ENCODE measurements around the gene PRTG.
"Not testable (repeated sequence)": the region's sequence is repeated elsewhere in the genome, so short reads cannot be mapped to it uniquely, and the experiment has no call there.

PRTG gene

GRCh38 chr15:55619783-55620182, 123.2 kb downstream of the PRTG start:
- Histone ChIP-seq H3K4me1 (ENCODE audit: control insufficient read depth in 5 of 5, insufficient read depth in 5 of 5, low read length in 5 of 5) (no peaks in the 10 kb centered on the region), H3K36me3 (ENCODE audit: control insufficient read depth in 5 of 5, insufficient read depth in 5 of 5, low read length in 5 of 5) (peaks cover 0 to 2% (median 0%) of the 10 kb centered on the region in 5 donors), H3K9ac (ENCODE audit: low read length in 5 of 5) (no peak overlapping the region), H3K9me3 (ENCODE audit: control insufficient read depth in 5 of 5, low read length in 5 of 5) (no peaks in the 10 kb centered on the region), H3K4me3 (ENCODE audit: low read depth in 1 of 5, low read length in 5 of 5) (no peak overlapping the region), H3K27me3 (ENCODE audit: control insufficient read depth in 5 of 5, insufficient read depth in 4 of 5, low read length in 5 of 5) (no peaks in the 10 kb centered on the region), H3K27ac (ENCODE audit: low read depth, low read length) (no peak overlapping the region)

GRCh38 chr15:55618387-55618786, 124.6 kb downstream of the PRTG start:
- Histone ChIP-seq H3K27me3 (ENCODE audit: control insufficient read depth in 5 of 5, insufficient read depth in 4 of 5, low read length in 5 of 5) (no peaks in the 10 kb centered on the region), H3K9me3 (ENCODE audit: control insufficient read depth in 5 of 5, low read length in 5 of 5) (no peaks in the 10 kb centered on the region), H3K27ac (ENCODE audit: low read depth, low read length) (no peak overlapping the region), H3K9ac (ENCODE audit: low read length in 5 of 5) (no peak overlapping the region), H3K4me3 (ENCODE audit: low read depth in 1 of 5, low read length in 5 of 5) (no peak overlapping the region), H3K4me1 (ENCODE audit: control insufficient read depth in 5 of 5, insufficient read depth in 5 of 5, low read length in 5 of 5) (no peaks in the 10 kb centered on the region), H3K36me3 (ENCODE audit: control insufficient read depth in 5 of 5, insufficient read depth in 5 of 5, low read length in 5 of 5) (peaks cover 0 to 2% (median 0%) of the 10 kb centered on the region in 5 donors)

- H3K4me1 ChIP-seq (ENCODE audit: control insufficient read depth in 5 of 5, insufficient read depth in 5 of 5, low read length in 5 of 5), result no peaks in the 10 kb centered on the region
- H3K27me3 ChIP-seq (ENCODE audit: control insufficient read depth in 5 of 5, insufficient read depth in 4 of 5, low read length in 5 of 5), result no peaks in the 10 kb centered on the region
- peaks cover 0 to 2% (median 0%) of the 10 kb centered on the region in 5 donors for H3K36me3 ChIP-seq (ENCODE audit: control insufficient read depth in 5 of 5, insufficient read depth in 5 of 5, low read length in 5 of 5)
- H3K9ac ChIP-seq (ENCODE audit: low read length in 5 of 5), result no peak overlapping the region
- H3K4me3 ChIP-seq (ENCODE audit: low read depth in 1 of 5, low read length in 5 of 5), result no peak overlapping the region
- H3K9me3 ChIP-seq (ENCODE audit: control insufficient read depth in 5 of 5, low read length in 5 of 5), result no peaks in the 10 kb centered on the region
- no peak overlapping the region for H3K27ac ChIP-seq (ENCODE audit: low read depth, low read length)
Measured at GRCh38 chr15:55615445-55615844, 127.5 kb downstream of the PRTG start.

GRCh38 chr15:55613727-55614126, 129.2 kb downstream of the PRTG start:
- no peak overlapping the region for H3K27ac ChIP-seq (ENCODE audit: low read depth, low read length)
- H3K36me3 ChIP-seq (ENCODE audit: control insufficient read depth in 5 of 5, insufficient read depth in 5 of 5, low read length in 5 of 5), result no peaks in the 10 kb centered on the region
- no peaks in the 10 kb centered on the region for H3K4me1 ChIP-seq (ENCODE audit: control insufficient read depth in 5 of 5, insufficient read depth in 5 of 5, low read length in 5 of 5)
- no peak overlapping the region for H3K4me3 ChIP-seq (ENCODE audit: low read depth in 1 of 5, low read length in 5 of 5)
- H3K9me3 ChIP-seq (ENCODE audit: control insufficient read depth in 5 of 5, low read length in 5 of 5), result no peaks in the 10 kb centered on the region
- H3K9ac ChIP-seq (ENCODE audit: low read length in 5 of 5), result no peak overlapping the region
- H3K27me3 ChIP-seq (ENCODE audit: control insufficient read depth in 5 of 5, insufficient read depth in 4 of 5, low read length in 5 of 5), result no peaks in the 10 kb centered on the region

- Histone ChIP-seq H3K9me3 (ENCODE audit: control insufficient read depth in 5 of 5, low read length in 5 of 5) (peaks cover 0 to 7% (median 0%) of the 10 kb centered on the region in 5 donors), H3K36me3 (ENCODE audit: control insufficient read depth in 5 of 5, insufficient read depth in 5 of 5, low read length in 5 of 5) (no peaks in the 10 kb centered on the region), H3K27me3 (ENCODE audit: control insufficient read depth in 5 of 5, insufficient read depth in 4 of 5, low read length in 5 of 5) (no peaks in the 10 kb centered on the region), H3K4me1 (ENCODE audit: control insufficient read depth in 5 of 5, insufficient read depth in 5 of 5, low read length in 5 of 5) (no peaks in the 10 kb centered on the region), H3K27ac (ENCODE audit: low read depth, low read length) (no peak overlapping the region), H3K9ac (ENCODE audit: low read length in 5 of 5) (no peak overlapping the region), H3K4me3 (ENCODE audit: low read depth in 1 of 5, low read length in 5 of 5) (no peak overlapping the region)
Measured at GRCh38 chr15:55606214-55606613, 136.7 kb downstream of the PRTG start.

- H3K27ac ChIP-seq (ENCODE audit: low read depth, low read length), result no peak overlapping the region
Measured at GRCh38 chr15:55601374-55601773, 141.6 kb downstream of the PRTG start.

GRCh38 chr15:55599439-55599838, 143.5 kb downstream of the PRTG start:
- no peaks in the 10 kb centered on the region for H3K27me3 ChIP-seq (ENCODE audit: control insufficient read depth in 5 of 5, insufficient read depth in 4 of 5, low read length in 5 of 5)
- H3K4me3 ChIP-seq (ENCODE audit: low read depth in 1 of 5, low read length in 5 of 5), result no peak overlapping the region
- no peak overlapping the region for H3K9ac ChIP-seq (ENCODE audit: low read length in 5 of 5)
- no peaks in the 10 kb centered on the region for H3K9me3 ChIP-seq (ENCODE audit: control insufficient read depth in 5 of 5, low read length in 5 of 5)
- H3K27ac ChIP-seq (ENCODE audit: low read depth, low read length), result no peak overlapping the region
- H3K4me1 ChIP-seq (ENCODE audit: control insufficient read depth in 5 of 5, insufficient read depth in 5 of 5, low read length in 5 of 5), result no peaks in the 10 kb centered on the region
- no peaks in the 10 kb centered on the region for H3K36me3 ChIP-seq (ENCODE audit: control insufficient read depth in 5 of 5, insufficient read depth in 5 of 5, low read length in 5 of 5)

More at GRCh38 chr15:55601374-55601773, 141.6 kb downstream of the PRTG start:
- H3K9ac ChIP-seq (ENCODE audit: low read length in 5 of 5), result no peak overlapping the region
- no peaks in the 10 kb centered on the region for H3K4me1 ChIP-seq (ENCODE audit: control insufficient read depth in 5 of 5, insufficient read depth in 5 of 5, low read length in 5 of 5)
- H3K27me3 ChIP-seq (ENCODE audit: control insufficient read depth in 5 of 5, insufficient read depth in 4 of 5, low read length in 5 of 5), result no peaks in the 10 kb centered on the region
- H3K9me3 ChIP-seq (ENCODE audit: control insufficient read depth in 5 of 5, low read length in 5 of 5), result peaks cover 0 to 2% (median 0%) of the 10 kb centered on the region in 5 donors
- no peaks in the 10 kb centered on the region for H3K36me3 ChIP-seq (ENCODE audit: control insufficient read depth in 5 of 5, insufficient read depth in 5 of 5, low read length in 5 of 5)
- H3K4me3 ChIP-seq (ENCODE audit: low read depth in 1 of 5, low read length in 5 of 5), result no peak overlapping the region

- not testable (repeated sequence) for H3K9ac ChIP-seq (ENCODE audit: low read length in 5 of 5)
Measured at GRCh38 chr15:55593019-55593418, 149.9 kb downstream of the PRTG start.

GRCh38 chr15:55590788-55591187, 152.2 kb downstream of the PRTG start:
- no peaks in the 10 kb centered on the region for H3K36me3 ChIP-seq (ENCODE audit: control insufficient read depth in 5 of 5, insufficient read depth in 5 of 5, low read length in 5 of 5)
- peaks cover 0 to 21% (median 2%) of the 10 kb centered on the region in 5 donors for H3K4me1 ChIP-seq (ENCODE audit: control insufficient read depth in 5 of 5, insufficient read depth in 5 of 5, low read length in 5 of 5)
- no peak overlapping the region for H3K27ac ChIP-seq (ENCODE audit: low read depth, low read length)
- no peak overlapping the region for H3K9ac ChIP-seq (ENCODE audit: low read length in 5 of 5)
- H3K4me3 ChIP-seq (ENCODE audit: low read depth in 1 of 5, low read length in 5 of 5), result no peak overlapping the region
- H3K27me3 ChIP-seq (ENCODE audit: control insufficient read depth in 5 of 5, insufficient read depth in 4 of 5, low read length in 5 of 5), result peaks cover 0 to 8% (median 3%) of the 10 kb centered on the region in 5 donors
- H3K9me3 ChIP-seq (ENCODE audit: control insufficient read depth in 5 of 5, low read length in 5 of 5), result no peaks in the 10 kb centered on the region

More at GRCh38 chr15:55593019-55593418, 149.9 kb downstream of the PRTG start:
- not testable (repeated sequence) for H3K36me3 ChIP-seq (ENCODE audit: control insufficient read depth in 5 of 5, insufficient read depth in 5 of 5, low read length in 5 of 5); H3K4me3 ChIP-seq (ENCODE audit: low read depth in 1 of 5, low read length in 5 of 5); H3K27ac ChIP-seq (ENCODE audit: low read depth, low read length); H3K4me1 ChIP-seq (ENCODE audit: control insufficient read depth in 5 of 5, insufficient read depth in 5 of 5, low read length in 5 of 5); H3K27me3 ChIP-seq (ENCODE audit: control insufficient read depth in 5 of 5, insufficient read depth in 4 of 5, low read length in 5 of 5); H3K9me3 ChIP-seq (ENCODE audit: control insufficient read depth in 5 of 5, low read length in 5 of 5)

GRCh38 chr15:55589287-55589686, 153.7 kb downstream of the PRTG start:
- Histone ChIP-seq H3K36me3 (ENCODE audit: control insufficient read depth in 5 of 5, insufficient read depth in 5 of 5, low read length in 5 of 5) (no peaks in the 10 kb centered on the region), H3K4me3 (ENCODE audit: low read depth in 1 of 5, low read length in 5 of 5) (peak overlapping the region in 2 of 5 donors; percentile 53 to 71), H3K27me3 (ENCODE audit: control insufficient read depth in 5 of 5, insufficient read depth in 4 of 5, low read length in 5 of 5) (peaks cover 0 to 10% (median 3%) of the 10 kb centered on the region in 5 donors), H3K4me1 (ENCODE audit: control insufficient read depth in 5 of 5, insufficient read depth in 5 of 5, low read length in 5 of 5) (peaks cover 0 to 21% (median 2%) of the 10 kb centered on the region in 5 donors), H3K9ac (ENCODE audit: low read length in 5 of 5) (peak overlapping the region in 1 of 5 donors; percentile 81), H3K27ac (ENCODE audit: low read depth, low read length) (no peak overlapping the region), H3K9me3 (ENCODE audit: control insufficient read depth in 5 of 5, low read length in 5 of 5) (no peaks in the 10 kb centered on the region)

GRCh38 chr15:55588815-55589115, 154.2 kb downstream of the PRTG start:
- Histone ChIP-seq H3K9me3 (ENCODE audit: control insufficient read depth in 5 of 5, low read length in 5 of 5) (no peaks in the 10 kb centered on the region), H3K9ac (ENCODE audit: low read length in 5 of 5) (peak overlapping the region in 3 of 5 donors; percentile 47 to 81 (median 57)), H3K4me1 (ENCODE audit: control insufficient read depth in 5 of 5, insufficient read depth in 5 of 5, low read length in 5 of 5) (peaks cover 0 to 21% (median 2%) of the 10 kb centered on the region in 5 donors), H3K4me3 (ENCODE audit: low read depth in 1 of 5, low read length in 5 of 5) (peak overlapping the region; percentile 53 to 75 (median 71)), H3K27ac (ENCODE audit: low read depth, low read length) (peak overlapping the region; percentile 37), H3K36me3 (ENCODE audit: control insufficient read depth in 5 of 5, insufficient read depth in 5 of 5, low read length in 5 of 5) (no peaks in the 10 kb centered on the region), H3K27me3 (ENCODE audit: control insufficient read depth in 5 of 5, insufficient read depth in 4 of 5, low read length in 5 of 5) (peaks cover 0 to 10% (median 3%) of the 10 kb centered on the region in 5 donors)

All from subcutaneous abdominal adipose tissue (tissue), 5 donors.